NT2/D1 (cell line): ENCODE data around the gene TBC1D5.
"Not testable (repeated sequence)": the region's sequence is repeated elsewhere in the genome, so short reads cannot be mapped to it uniquely, and the experiment has no call there.

ENCODE experiments used
- SUZ12 ChIP-seq: IDR thresholded peaks from 2 replicates; pipeline ENCODE4 v1.6.1; 2011; ENCODE audit not compliant: insufficient read length, insufficient read depth; ENCODE audit errors: extremely low read depth
- ZNF274 ChIP-seq: IDR thresholded peaks from 2 replicates; pipeline ENCODE4 v1.6.1; 2011; ENCODE audit warnings: mild to moderate bottlenecking, low read depth, low read length

DNA sequence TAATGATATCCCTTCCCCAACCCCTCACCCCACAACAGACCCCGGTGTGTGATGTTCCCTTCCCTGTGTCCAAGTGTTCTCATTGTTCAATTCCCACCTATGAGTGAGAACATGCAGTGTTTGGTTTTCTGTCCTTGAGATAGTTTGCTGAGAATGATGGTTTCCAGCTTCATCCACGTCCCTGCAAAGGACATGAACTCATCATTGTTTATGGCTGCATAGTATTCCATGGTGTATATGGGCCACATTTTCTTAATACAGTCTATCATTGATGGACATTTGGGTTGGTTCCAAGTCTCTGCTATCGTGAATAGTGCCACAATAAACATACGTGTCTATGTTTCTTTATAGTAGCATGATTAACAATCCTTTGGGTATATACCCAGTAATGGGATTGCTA lies 129.4 kb downstream of the TBC1D5 start:
- not testable (repeated sequence) for TF ChIP-seq ZNF274, SUZ12
